HepG2 (cell line): ENCODE data around the gene DDX31. TPM values are rescaled to one million over a fixed set of nuclear protein-coding genes. Genes with fewer than 3 reads are reported as not detected.

Experiments
- ATAC-seq: fragments of 200-7000 bp; cut with Tn5 transposase; 3 replicates; pipeline ENCODE4 v1.9.1; 2020; ENCODE audit warnings: mild to moderate bottlenecking, moderate library complexity
- BruUV-seq: library from RNA; stranded (reverse); fragments of 400-500 nt; replicated peaks from 2 replicates; lab custom pipeline; 2021; lab: Mats Ljungman, UMichigan
- CTCF ChIA-PET: fragments of 300-600 bp; formaldehyde crosslinking; extraction: SDS; loops from one replicate; lab custom pipeline; 2021; ENCODE audit warnings: low total read pairs, inconsistent platforms, low intra/inter-chr PET ratio; lab: Yijun Ruan, JAX
- POLR2A ChIA-PET: fragments of 350-600 bp; sonication (Branson Sonifier 250); formaldehyde crosslinking; loops from one replicate; lab custom pipeline; 2020; ENCODE audit warnings: antibody characterized with exemption, inconsistent platforms; lab: Yijun Ruan, JAX
- DNase-seq: peaks from one replicate; pipeline ENCODE4 v3.0.0-alpha.2; 2015; ENCODE audit warnings: low spot score
- FAIRE-seq: peaks from 3 replicates; lab custom pipeline; 2011; peaks lifted over from hg19 to GRCh38; lab: Jason Lieb, UNC
- H2AFZ ChIP-seq: one replicate; pipeline ENCODE4 v1.6.1; 2011; ENCODE audit warnings: low read length, inconsistent platforms
- H3K27ac ChIP-seq: fragments of 300-600 bp; 3 replicates; pipeline ENCODE4 v1.8.0; 2011; ENCODE audit warnings: mixed run types, mild to moderate bottlenecking, mixed read lengths, low read length, inconsistent platforms; ENCODE audit not compliant: insufficient read depth; ENCODE audit errors: extremely low read length
- H3K27me3 ChIP-seq, 2 experiments: fragments of 200-600 bp in 1 of 2; 2 replicates in 1 of 2; 3 replicates in 1 of 2; pipeline versions ENCODE4 v1.6.0 to v1.8.0; 2011; ENCODE audit warnings: low read length in 2 of 2, mild to moderate bottlenecking in 2 of 2, moderate library complexity in 2 of 2, inconsistent platforms in 1 of 2; ENCODE audit not compliant: insufficient read depth in 2 of 2, control insufficient read depth in 1 of 2
- H3K36me3 ChIP-seq, 2 experiments: fragments of 200-600 bp in 1 of 2; replicated peaks in 1 of 2; 2 replicates in 1 of 2; 3 replicates in 1 of 2; pipeline versions ENCODE4 v1.5.1 to v1.8.0; 2011; ENCODE audit warnings: low read length in 2 of 2, inconsistent platforms in 1 of 2; ENCODE audit not compliant: insufficient read depth in 2 of 2, control insufficient read depth in 1 of 2
- H3K4me1 ChIP-seq: 2 replicates; pipeline ENCODE4 v1.5.1; 2012; ENCODE audit warnings: low read length, inconsistent platforms; ENCODE audit not compliant: insufficient read depth
- H3K4me2 ChIP-seq: 2 replicates; pipeline ENCODE4 v1.6.0; 2011; ENCODE audit warnings: low read depth, low read length, inconsistent platforms
- H3K4me3 ChIP-seq, 3 experiments: fragments of 200-600 bp in 1 of 3; sonication (generic), shearing (Covaris generic) in 1 of 3; replicated peaks in 1 of 3; 2 replicates each; pipeline ENCODE4 v1.5.1; 2011 to 2016; ENCODE audit warnings: low read length in 3 of 3, inconsistent platforms in 2 of 3, low read depth in 2 of 3, mild to moderate bottlenecking in 2 of 3, control low read depth in 1 of 3, mixed read lengths in 1 of 3; ENCODE audit not compliant: insufficient read depth in 1 of 3
- H3K79me2 ChIP-seq: one replicate; pipeline ENCODE4 v1.6.1; 2011; ENCODE audit warnings: low read length, inconsistent platforms; ENCODE audit not compliant: insufficient read depth
- H3K9ac ChIP-seq: 2 replicates; pipeline ENCODE4 v1.6.0; 2011; ENCODE audit warnings: mild to moderate bottlenecking, low read depth, low read length, inconsistent platforms; ENCODE audit not compliant: insufficient read depth
- H3K9me3 ChIP-seq: 2 replicates; pipeline ENCODE4 v1.5.1; 2012; ENCODE audit warnings: mild to moderate bottlenecking, low read length
- H4K20me1 ChIP-seq: 2 replicates; pipeline ENCODE4 v1.6.0; 2011; ENCODE audit warnings: inconsistent platforms, mild to moderate bottlenecking, low read length, moderate library complexity; ENCODE audit not compliant: insufficient read depth
- AKAP8 ChIP-seq: sonication (generic); formaldehyde crosslinking; IDR thresholded peaks from 2 replicates; pipeline ENCODE4 v1.5.1; 2020; ENCODE audit warnings: mild to moderate bottlenecking, missing genetic modification reagents
- IRF1 ChIP-seq: sonication (generic); formaldehyde crosslinking; IDR thresholded peaks from 2 replicates; pipeline ENCODE4 v1.4.0; 2020; ENCODE audit warnings: low read depth, mild to moderate bottlenecking, missing genetic modification reagents
- NCOA2 ChIP-seq: sonication (generic); formaldehyde crosslinking; IDR thresholded peaks from 2 replicates; pipeline ENCODE4 v1.8.0; 2022; ENCODE audit warnings: inconsistent platforms
- NKX3-1 ChIP-seq: sonication (generic); formaldehyde crosslinking; IDR thresholded peaks from 2 replicates; pipeline ENCODE4 v1.5.0; 2020; ENCODE audit warnings: missing genetic modification reagents
- NR2F1 ChIP-seq, 2 experiments: fragments of 450-650 bp in 1 of 2; formaldehyde crosslinking in 1 of 2; IDR thresholded peaks; 2 replicates each; pipeline versions ENCODE4 v1.5.0 to v1.6.1; 2016 to 2020; ENCODE audit warnings: mild to moderate bottlenecking in 1 of 2, missing compliant biosample characterization in 1 of 2, missing genetic modification reagents in 1 of 2, moderate library complexity in 1 of 2
- PITX1 ChIP-seq: sonication (generic); formaldehyde crosslinking; IDR thresholded peaks from 2 replicates; pipeline ENCODE4 v1.5.1; 2020; ENCODE audit warnings: mild to moderate bottlenecking, missing genetic modification reagents
- PRPF4 ChIP-seq: fragments of 200-400 bp; formaldehyde crosslinking; IDR thresholded peaks from 2 replicates; pipeline ENCODE4 v1.6.1; 2016; ENCODE audit warnings: low read length, low read depth; ENCODE audit not compliant: poor library complexity, severe bottlenecking
- SSRP1 ChIP-seq: IDR thresholded peaks from 2 replicates; pipeline ENCODE4 v1.6.1; 2016; ENCODE audit warnings: control low read depth
- ZNF20 ChIP-seq: sonication (generic); formaldehyde crosslinking; IDR thresholded peaks from 2 replicates; pipeline ENCODE4 v1.4.0; 2020; ENCODE audit warnings: mild to moderate bottlenecking, moderate library complexity, missing genetic modification reagents
- ZNF329 ChIP-seq: sonication (generic); formaldehyde crosslinking; IDR thresholded peaks from 2 replicates; pipeline ENCODE4 v1.9.0; 2021; ENCODE audit warnings: low read depth, mild to moderate bottlenecking, missing genetic modification reagents
- ZNF34 ChIP-seq: sonication (generic); formaldehyde crosslinking; IDR thresholded peaks from 2 replicates; pipeline ENCODE4 v1.4.0; 2020; ENCODE audit warnings: mild to moderate bottlenecking, missing genetic modification reagents, borderline replicate concordance
- WGBS: methylation state at CpG from one replicate; pipeline ENCODE4 v1.1.6; 2017; ENCODE audit warnings: low lambda C conversion rate; 5-methylcytosine and 5-hydroxymethylcytosine counted together
- in situ Hi-C: cut with HindIII; loops from 2 replicates; pipeline ENCODE4 v1.10.0; 2017; ENCODE audit warnings: low pct_unique_long_range_greater_than_20kb; ENCODE audit not compliant: extremely low pct_ligation_motif_present
- intact Hi-C: fragments of 100-400 bp; cut with micrococcal nuclease; formaldehyde crosslinking; loops from one replicate; pipeline ENCODE4 v1.10.0; 2022; ENCODE audit not compliant: unreplicated experiment
- polyA plus RNA-seq, 8 experiments: library from polyadenylated mRNA; depleted of rRNA in 3 of 8; stranded (reverse) in 7 of 8; unstranded in 1 of 8; fragments of >200 nt; fragmentation: Illumina TruSeq in 4 of 8; extraction: Trizol in 4 of 8; gene quantifications; 2 replicates each; pipeline versions ENCODE4 v1.2.1 to v1.2.3, GENCODE V29; 2011 to 2016; ENCODE audit warnings: low read depth in 4 of 8, missing spikeins in 1 of 8, mixed read lengths in 1 of 8; ENCODE audit not compliant: insufficient read depth in 1 of 8
- total RNA-seq, 5 experiments: library from RNA; depleted of rRNA; stranded (reverse); fragments of >200 nt; fragmentation: Illumina TruSeq; extraction: Trizol; gene quantifications; 2 replicates each; pipeline ENCODE4 v1.2.3, GENCODE V29; 2016; ENCODE audit warnings: low read depth in 1 of 5

DDX31 gene
- total and polyA plus RNA-seq, 2 of the 13 experiments (the other 11 are each of a cell fraction or from before 2014, with no cell fraction given) = 11.4 to 16.3 TPM

DNA sequence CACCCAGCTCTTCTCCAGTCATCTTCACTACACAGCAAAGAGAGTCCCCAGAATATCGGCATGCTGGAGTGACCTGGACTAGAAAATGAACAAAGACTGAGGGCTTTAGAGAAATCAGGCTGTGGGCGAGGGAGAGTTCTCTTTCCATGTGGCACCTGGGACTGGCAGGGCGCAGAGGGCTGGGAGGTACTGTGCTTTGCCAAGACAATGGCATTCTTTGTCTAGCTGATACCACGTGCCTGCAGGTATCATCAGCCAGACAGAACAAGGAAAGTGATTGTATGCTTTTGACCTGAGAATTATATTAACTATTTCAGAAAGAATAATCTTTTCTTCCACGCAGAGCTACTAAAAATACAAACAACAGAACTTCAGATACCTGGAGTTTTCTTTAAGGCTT is 30.5 kb downstream of the DDX31 start:
- no peak for FAIRE-seq

GRCh38 chr9:132638240-132638639 is 31.5 kb downstream of the DDX31 start:
- H3K4me3 ChIP-seq = no peak overlapping the region
- peaks cover 18 to 64% of the 10 kb centered on the region in 2 experiments for H3K36me3 ChIP-seq
- H3K27me3 ChIP-seq = no peaks in the 10 kb centered on the region
- WGBS = 98% methylated on average over 5 of the region's 5 CpGs
- H3K79me2 ChIP-seq = no peaks in the 10 kb centered on the region
- intact Hi-C loops = no loop called here
- no peak overlapping the region for H2AFZ ChIP-seq
- CTCF ChIA-PET = no interaction called here
- no peak overlapping the region for H3K27ac ChIP-seq
- no TSS peak for BruUV-seq
- no peaks in the 10 kb centered on the region for H4K20me1 ChIP-seq
- no peaks in the 10 kb centered on the region for H3K9me3 ChIP-seq
- TF ChIP-seq NCOA2 (no peak), NR2F1 (CRISPR knock-in tag; IDR thresholded peaks at IDR 0.05) (no peak), PRPF4 (no peak), IRF1 (CRISPR knock-in tag) (no peak)
- TF ChIP-seq, all 625 proteins: peak for 0
- Histone ChIP-seq H3K9ac (no peak overlapping the region), H3K4me2 (no peak overlapping the region), H3K4me1 (no peaks in the 10 kb centered on the region)
- no peak for DNase-seq
- no peak for FAIRE-seq
- in situ Hi-C loops = no loop called here
- no peak for ATAC-seq
- POLR2A ChIA-PET = no interaction called here

More for the DNA sequence above, 30.5 kb downstream of the DDX31 start:
- Histone ChIP-seq H3K9me3 (no peaks in the 10 kb centered on the region), H3K27me3 (no peaks in the 10 kb centered on the region), H3K36me3 (peaks cover 20 to 70% of the 10 kb centered on the region in 2 experiments), H2AFZ (no peak overlapping the region), H3K9ac (no peak overlapping the region), H3K4me2 (no peak overlapping the region), H3K79me2 (no peaks in the 10 kb centered on the region), H4K20me1 (no peaks in the 10 kb centered on the region), H3K4me3 (no peak overlapping the region), H3K4me1 (peaks cover 3% of the 10 kb centered on the region), H3K27ac (no peak overlapping the region)
- ATAC-seq = no peak
- POLR2A ChIA-PET = no interaction called here
- no peak for DNase-seq
- intact Hi-C loops = no loop called here
- TF ChIP-seq AKAP8 (CRISPR knock-in tag) (no peak), ZNF20 (CRISPR knock-in tag) (no peak), ZNF329 (CRISPR knock-in tag) (no peak), PITX1 (CRISPR knock-in tag) (no peak), NKX3-1 (CRISPR knock-in tag) (no peak), ZNF34 (CRISPR knock-in tag) (no peak), SSRP1 (no peak)
- CTCF ChIA-PET = no interaction called here
- in situ Hi-C loops = no loop called here
- 91% methylated on average over 5 of the region's 5 CpGs for WGBS
- BruUV-seq = no TSS peak
